ENCODE data around the gene TGFBR3L.
A peak's percentile ranks its signal among the peaks of the same experiment; 100 is the strongest.

TGFBR3L gene

DNA sequence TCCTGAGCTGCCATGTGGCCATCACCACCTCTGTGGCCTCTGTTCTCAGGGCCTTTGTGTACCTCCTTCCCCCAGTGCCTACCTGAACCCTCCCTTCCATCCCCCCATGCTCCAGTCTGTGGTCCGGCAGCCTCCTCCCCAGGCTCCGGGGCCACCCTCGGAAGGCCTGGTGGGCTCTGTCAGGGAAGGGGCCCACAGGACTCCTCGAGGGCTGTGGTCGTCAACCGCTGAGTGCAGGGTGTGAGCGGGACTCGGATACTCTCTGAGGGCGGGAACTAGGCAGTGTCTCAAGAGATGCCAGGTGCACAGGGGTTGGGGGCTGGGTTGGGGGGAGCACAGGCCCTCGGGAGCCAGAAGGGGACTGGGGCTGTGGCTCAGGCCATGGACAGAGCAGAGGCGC is 7.1 kb upstream of the TGFBR3L start:
- H3K4me3 ChIP-seq: no peak overlapping the region
- H3K36me3 ChIP-seq: peaks cover 37 to 57% (median 55%) of the 10 kb centered on the region in 3 donors
- DNase-seq: no peak
- intact Hi-C loops (cut with DNase I; ENCODE audit: low total_unique reads): no loop called here
- H3K27ac ChIP-seq: no peak overlapping the region
- no peaks in the 10 kb centered on the region for H3K9me3 ChIP-seq
- peaks cover 0 to 43% (median 33%) of the 10 kb centered on the region in 4 donors for H3K4me1 ChIP-seq
- H3K27me3 ChIP-seq: peaks cover 0 to 12% of the 10 kb centered on the region in 2 donors
- TF ChIP-seq, protein P1, sequence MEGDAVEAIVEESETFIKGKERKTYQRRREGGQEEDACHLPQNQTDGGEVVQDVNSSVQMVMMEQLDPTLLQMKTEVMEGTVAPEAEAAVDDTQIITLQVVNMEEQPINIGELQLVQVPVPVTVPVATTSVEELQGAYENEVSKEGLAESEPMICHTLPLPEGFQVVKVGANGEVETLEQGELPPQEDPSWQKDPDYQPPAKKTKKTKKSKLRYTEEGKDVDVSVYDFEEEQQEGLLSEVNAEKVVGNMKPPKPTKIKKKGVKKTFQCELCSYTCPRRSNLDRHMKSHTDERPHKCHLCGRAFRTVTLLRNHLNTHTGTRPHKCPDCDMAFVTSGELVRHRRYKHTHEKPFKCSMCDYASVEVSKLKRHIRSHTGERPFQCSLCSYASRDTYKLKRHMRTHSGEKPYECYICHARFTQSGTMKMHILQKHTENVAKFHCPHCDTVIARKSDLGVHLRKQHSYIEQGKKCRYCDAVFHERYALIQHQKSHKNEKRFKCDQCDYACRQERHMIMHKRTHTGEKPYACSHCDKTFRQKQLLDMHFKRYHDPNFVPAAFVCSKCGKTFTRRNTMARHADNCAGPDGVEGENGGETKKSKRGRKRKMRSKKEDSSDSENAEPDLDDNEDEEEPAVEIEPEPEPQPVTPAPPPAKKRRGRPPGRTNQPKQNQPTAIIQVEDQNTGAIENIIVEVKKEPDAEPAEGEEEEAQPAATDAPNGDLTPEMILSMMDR (IDR thresholded peaks at IDR 0.05): no peak

DNA sequence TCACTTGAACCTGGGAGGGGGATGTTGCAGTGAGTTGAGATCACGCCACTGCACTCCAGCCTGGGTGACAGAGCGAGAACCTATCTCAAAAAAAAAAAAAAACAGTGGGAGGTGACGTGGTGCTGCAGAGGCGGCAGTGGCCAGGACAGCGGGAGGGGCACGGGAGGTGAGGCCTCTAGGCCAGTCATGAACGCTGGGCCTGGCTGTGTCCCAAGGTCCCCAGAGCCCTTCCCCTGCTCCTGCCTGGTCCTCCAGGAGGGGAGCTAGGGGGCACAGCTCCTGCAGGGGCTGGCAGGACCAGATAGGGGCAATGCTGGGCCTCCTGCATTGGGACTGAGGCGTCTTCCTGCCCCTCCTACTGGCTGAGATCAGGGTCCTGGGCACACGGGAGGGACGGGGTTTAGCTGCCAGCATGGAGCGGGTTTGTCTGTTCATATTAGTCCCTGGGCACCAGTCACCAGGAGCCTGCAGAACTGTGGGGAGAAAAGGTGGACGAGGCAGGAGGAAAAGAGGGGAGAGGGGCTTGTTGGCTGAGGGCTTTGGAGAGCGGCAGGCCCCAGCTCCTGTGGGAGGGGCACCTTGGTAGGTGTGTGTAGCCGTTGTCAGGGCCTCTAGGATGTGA is 6.4 kb upstream of the TGFBR3L start:
- intact Hi-C loops (cut with DNase I; ENCODE audit: low total_unique reads): no loop called here
- Histone ChIP-seq H3K4me1 (peaks cover 0 to 36% (median 27%) of the 10 kb centered on the region in 4 donors), H3K27ac (no peak overlapping the region), H3K36me3 (peaks cover 41 to 63% (median 61%) of the 10 kb centered on the region in 3 donors), H3K4me3 (no peak overlapping the region), H3K27me3 (peaks cover 0 to 18% of the 10 kb centered on the region in 2 donors), H3K9me3 (no peaks in the 10 kb centered on the region)
- no peak for DNase-seq
- TF ChIP-seq, protein P1 (IDR thresholded peaks at IDR 0.05): no peak

DNA sequence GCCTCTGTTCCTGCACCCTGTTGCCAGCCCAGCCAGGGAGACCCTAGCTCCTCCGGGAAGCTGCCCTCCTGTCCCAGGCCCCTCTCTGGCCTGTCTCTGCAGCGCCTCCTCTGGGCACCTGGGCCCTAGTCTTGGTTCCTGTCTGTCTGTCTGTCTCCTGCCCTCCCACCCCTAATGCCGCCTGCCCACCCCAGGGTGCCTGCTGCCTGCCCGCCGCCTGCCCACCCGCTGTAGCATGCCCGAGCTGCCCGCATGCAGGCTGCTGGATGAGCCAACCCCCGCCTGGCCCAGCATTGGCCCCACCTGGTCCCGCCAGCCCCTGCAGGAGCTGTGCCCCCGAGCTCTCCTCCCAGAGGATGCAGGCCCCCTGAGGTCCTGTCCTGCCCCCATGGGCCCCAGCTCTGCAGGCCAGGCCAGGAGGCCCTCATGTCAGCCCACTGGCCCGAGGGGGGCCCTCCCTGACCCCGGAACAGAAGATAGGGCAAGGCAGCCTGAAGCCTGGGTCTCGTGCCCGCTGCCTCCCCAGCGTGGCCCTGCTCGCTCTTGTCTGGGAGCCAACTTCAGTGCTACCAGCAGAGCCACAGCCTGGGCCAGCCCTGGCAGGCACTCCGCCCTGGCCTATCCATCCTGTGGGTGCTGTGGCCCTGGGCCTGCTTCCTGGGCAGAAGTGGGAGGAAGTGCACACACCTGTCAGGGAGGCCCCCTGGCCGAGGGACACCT is 5.7 kb upstream of the TGFBR3L start:
- Histone ChIP-seq H3K36me3 (peaks cover 41 to 68% (median 62%) of the 10 kb centered on the region in 3 donors), H3K9me3 (no peaks in the 10 kb centered on the region), H3K4me3 (no peak overlapping the region), H3K27ac (no peak overlapping the region), H3K4me1 (peaks cover 0 to 36% (median 27%) of the 10 kb centered on the region in 4 donors), H3K27me3 (peaks cover 0 to 18% of the 10 kb centered on the region in 2 donors)
- peak in 1 of 2 donors; percentile 61 for DNase-seq
- intact Hi-C loops (cut with DNase I; ENCODE audit: low total_unique reads): no loop called here
- TF ChIP-seq, protein P1 (IDR thresholded peaks at IDR 0.05): no peak

DNA sequence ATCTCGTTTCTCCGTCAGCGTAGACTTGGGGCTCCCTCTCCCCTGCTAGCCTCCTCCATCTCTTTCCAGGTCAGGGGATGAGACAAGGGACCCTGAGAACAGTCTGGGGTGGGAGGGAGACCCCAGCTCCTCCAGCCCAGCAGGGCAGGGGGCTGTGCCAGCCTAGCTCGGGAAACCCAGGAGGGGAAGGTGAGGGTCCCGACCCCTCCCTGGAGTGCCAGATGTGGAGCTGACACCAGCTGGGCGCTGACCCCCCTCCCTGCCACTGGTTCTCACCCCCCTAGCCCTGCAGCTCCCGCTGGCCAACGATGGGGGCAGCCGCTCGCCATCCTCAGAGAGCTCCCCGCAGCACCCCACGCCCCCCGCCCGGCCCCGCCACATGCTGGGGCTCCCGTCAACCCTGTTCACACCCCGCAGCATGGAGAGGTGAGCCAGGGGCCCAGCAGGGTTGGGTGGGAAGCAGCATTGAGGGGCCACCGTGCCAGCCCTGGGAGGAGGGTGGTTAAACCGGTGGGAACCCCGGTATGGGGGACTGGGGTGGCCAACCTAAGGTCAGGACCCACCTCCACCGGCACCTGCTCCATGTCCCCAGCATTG is 5.1 kb upstream of the TGFBR3L start:
- intact Hi-C loops (cut with DNase I; ENCODE audit: low total_unique reads): no loop called here
- Histone ChIP-seq H3K4me1 (peaks cover 0 to 32% (median 23%) of the 10 kb centered on the region in 4 donors), H3K9me3 (no peaks in the 10 kb centered on the region), H3K27ac (no peak overlapping the region), H3K36me3 (peaks cover 41 to 68% (median 62%) of the 10 kb centered on the region in 3 donors), H3K27me3 (peaks cover 0 to 22% of the 10 kb centered on the region in 2 donors), H3K4me3 (no peak overlapping the region)
- peak in 1 of 2 donors; percentile 61 for DNase-seq
- TF ChIP-seq, protein P1 (IDR thresholded peaks at IDR 0.05): no peak

DNA sequence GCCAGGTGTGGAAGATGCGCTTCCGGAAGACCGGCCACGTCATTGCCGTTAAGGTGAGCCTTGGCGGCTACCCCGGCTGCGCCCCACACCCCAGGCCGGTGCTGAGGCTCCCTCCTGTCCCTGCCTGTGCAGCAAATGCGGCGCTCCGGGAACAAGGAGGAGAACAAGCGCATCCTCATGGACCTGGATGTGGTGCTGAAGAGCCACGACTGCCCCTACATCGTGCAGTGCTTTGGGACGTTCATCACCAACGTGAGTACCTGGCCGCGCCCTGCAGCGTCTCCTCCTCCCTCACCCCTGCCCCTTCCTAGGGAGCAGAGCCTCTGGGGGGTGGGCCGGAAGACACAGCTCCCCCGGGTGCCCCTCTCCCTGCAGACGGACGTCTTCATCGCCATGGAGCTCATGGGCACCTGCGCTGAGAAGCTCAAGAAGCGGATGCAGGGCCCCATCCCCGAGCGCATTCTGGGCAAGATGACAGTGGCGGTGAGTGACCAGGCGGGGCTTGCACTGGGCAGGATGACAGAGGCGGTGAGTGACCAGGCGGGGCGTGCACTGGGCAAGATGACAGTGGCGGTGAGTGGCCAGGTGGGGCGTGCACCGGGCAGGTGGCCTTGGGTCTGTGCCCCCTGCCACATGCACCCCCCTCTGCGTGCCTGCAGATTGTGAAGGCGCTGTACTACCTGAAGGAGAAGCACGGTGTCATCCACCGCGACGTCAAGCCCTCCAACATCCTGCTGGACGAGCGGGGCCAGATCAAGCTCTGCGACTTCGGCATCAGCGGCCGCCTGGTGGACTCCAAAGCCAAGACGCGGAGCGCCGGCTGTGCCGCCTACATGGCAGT is 4.1 kb upstream of the TGFBR3L start:
- peaks cover 0 to 32% of the 10 kb centered on the region in 2 donors for H3K27me3 ChIP-seq
- peak in 1 of 2 donors; percentile 57 for DNase-seq
- peaks cover 41 to 68% (median 62%) of the 10 kb centered on the region in 3 donors for H3K36me3 ChIP-seq
- no peak overlapping the region for H3K27ac ChIP-seq
- H3K4me1 ChIP-seq: peaks cover 0 to 23% (median 15%) of the 10 kb centered on the region in 4 donors
- TF ChIP-seq, protein P1 (IDR thresholded peaks at IDR 0.05): no peak
- H3K9me3 ChIP-seq: no peaks in the 10 kb centered on the region
- intact Hi-C loops (cut with DNase I; ENCODE audit: low total_unique reads): no loop called here
- H3K4me3 ChIP-seq: no peak overlapping the region

Data from tibial artery (tissue), 4 donors.